ENCODE measurements around the gene CACNB4.

- no peak for TF ChIP-seq POLR2A (IDR thresholded peaks at IDR 0.05)
- TF ChIP-seq POLR2AphosphoS5 (IDR thresholded peaks at IDR 0.05): no peak
- TF ChIP-seq CTCF (IDR thresholded peaks at IDR 0.05 in 8 of 11, conservative IDR thresholded peaks at IDR 0.05 in 3 of 11): no peak
Measured at GRCh38 chr2:152088006-152088405, 10.8 kb downstream of the CACNB4 start.
